Erythroblast (primary cell): ENCODE data around the gene TMA7B.

Experiments
- DNase-seq, 2 experiments: peaks; one replicate each; lab custom pipeline; 2025; lab: John Stamatoyannopoulos, UW
- GATA1 ChIP-seq: IDR thresholded peaks from 2 replicates; pipeline ENCODE4 v1.6.1; 2011; ENCODE audit warnings: low read depth, mild to moderate bottlenecking, control low read depth, low read length, moderate library complexity
- POLR2A ChIP-seq: IDR thresholded peaks from 2 replicates; pipeline ENCODE4 v1.6.1; 2011; ENCODE audit warnings: mild to moderate bottlenecking, low read length

TMA7B gene

GRCh38 chr22:39959640-39960447, at the start of gene TMA7B:
TSS of gene TMA7B (plus strand) at chr22:39960397. CDS start at chr22:39964375, 3,978 bp downstream.
- DNase-seq, result no peak

GRCh38 chr22:39910876-39911613, 49.2 kb upstream of the TMA7B start:
- TF ChIP-seq GATA1, result no peak
- no peak for TF ChIP-seq POLR2A
- DNase-seq, result no peak

More at GRCh38 chr22:39959640-39960447, at the start of gene TMA7B:
- no peak for TF ChIP-seq GATA1

DNA sequence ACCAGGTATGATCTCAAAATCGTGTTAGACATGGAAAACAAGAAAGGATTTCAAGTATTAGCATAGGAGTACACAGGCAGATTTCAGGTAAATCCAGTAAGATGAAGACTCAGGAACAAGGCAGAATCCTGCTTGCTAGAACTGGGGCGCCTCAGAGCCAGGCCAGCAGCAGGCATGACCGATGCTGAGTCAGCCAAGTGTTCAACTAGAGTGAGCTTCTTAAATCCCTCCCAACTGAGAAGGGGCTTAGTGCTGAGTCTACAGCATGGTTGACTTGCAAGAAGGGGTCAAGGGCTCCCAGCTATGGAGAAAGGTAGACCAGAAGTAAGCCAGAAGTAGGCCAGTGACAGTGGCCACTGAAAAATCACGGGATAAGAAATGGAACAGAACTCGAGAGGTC, 46.9 kb upstream of the TMA7B start:
- TF ChIP-seq POLR2A, result no peak
- no peak for TF ChIP-seq GATA1

DNA sequence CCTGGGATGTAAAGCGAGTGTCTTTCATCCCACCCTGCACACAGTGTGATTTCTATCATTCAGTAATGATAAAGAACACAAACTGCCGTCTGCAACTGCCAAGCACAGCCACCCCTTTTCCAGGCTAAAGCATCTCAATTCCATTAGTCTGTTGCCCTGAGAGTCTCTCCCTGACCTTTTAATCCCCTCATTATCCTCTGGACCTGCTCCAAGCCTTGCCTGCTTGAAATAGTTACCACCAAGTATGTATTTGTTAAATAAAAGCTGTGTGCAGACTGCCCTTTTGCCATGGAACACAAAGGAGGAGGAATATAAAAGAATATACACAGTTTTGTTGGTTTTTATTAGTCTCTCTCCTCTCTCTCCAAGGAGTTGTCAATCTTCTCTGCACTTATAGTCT, 46.3 kb upstream of the TMA7B start:
- no peak for DNase-seq
- TF ChIP-seq POLR2A (no peak), GATA1 (no peak)

More for the DNA sequence above, 46.9 kb upstream of the TMA7B start:
- peak in 1 of 2 experiments; percentile 22 for DNase-seq

GRCh38 chr22:39914584-39914983, 45.6 kb upstream of the TMA7B start:
- no peak for DNase-seq
- no peak for TF ChIP-seq GATA1
- TF ChIP-seq POLR2A, result no peak

DNA sequence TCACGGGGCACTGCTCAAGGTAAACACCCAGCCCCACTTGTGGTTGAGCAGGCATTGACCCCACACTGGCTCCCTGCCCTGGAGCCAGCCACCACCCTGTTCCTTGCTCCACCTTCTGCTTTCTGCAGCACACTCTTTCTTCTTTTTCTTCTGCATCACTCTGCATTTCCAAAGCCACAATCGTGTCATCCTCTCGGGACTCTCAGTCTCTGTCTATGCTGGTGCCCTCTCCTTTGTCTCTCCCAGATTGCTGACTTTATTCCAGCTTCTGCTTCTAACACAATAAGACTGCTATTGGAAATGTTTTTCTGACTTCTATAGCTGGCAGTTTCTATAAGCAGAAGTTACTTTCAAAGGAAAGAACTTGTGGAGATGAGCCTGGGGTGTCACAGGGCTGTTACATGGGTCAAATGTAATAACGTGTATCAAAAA, 44.9 kb upstream of the TMA7B start:
- peak; percentile 30 to 44 for DNase-seq
- TF ChIP-seq GATA1 (no peak), POLR2A (no peak)

DNA sequence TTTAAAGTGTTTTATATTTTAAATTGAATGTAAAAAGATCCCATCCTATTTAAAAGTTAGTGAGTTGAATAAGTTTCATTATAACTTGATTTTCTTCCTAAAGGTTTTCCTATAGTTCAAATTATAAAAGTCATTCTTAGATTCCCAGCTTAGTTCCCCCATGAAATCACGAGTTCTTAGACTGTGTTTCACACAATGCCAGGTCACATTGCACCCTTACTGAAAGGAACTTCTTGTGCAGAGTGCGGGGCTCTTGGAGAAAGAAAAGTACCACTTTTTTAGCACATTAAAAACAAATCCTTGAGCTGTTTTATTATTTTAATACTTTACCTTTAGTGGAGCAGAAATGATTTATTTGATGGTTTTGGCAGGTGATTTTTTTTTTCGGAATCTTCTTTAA, 43.7 kb upstream of the TMA7B start:
- DNase-seq, result no peak
- TF ChIP-seq POLR2A (no peak), GATA1 (no peak)

DNA sequence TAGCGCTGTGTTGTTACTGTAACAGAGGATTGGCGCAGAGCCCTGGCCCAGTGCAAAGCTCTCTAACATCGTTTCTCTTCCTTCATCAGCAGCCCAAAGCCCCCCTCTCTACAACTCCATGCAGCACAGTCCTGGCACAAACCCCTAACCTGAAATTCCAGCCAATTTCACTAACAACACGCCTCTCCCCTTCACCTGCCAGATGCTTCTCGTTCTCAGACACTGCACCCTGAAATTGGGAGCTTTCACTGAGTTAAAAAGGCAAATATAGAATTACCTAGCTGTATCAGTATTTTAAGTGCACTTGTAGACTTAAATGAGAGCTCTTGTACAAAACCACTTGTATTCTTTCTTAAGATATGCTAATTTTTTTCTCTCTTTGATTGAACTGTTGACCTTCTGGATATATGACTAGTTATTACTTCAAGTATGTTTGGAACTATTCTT, 43.0 kb upstream of the TMA7B start:
- no peak for DNase-seq
- no peak for TF ChIP-seq POLR2A

DNA sequence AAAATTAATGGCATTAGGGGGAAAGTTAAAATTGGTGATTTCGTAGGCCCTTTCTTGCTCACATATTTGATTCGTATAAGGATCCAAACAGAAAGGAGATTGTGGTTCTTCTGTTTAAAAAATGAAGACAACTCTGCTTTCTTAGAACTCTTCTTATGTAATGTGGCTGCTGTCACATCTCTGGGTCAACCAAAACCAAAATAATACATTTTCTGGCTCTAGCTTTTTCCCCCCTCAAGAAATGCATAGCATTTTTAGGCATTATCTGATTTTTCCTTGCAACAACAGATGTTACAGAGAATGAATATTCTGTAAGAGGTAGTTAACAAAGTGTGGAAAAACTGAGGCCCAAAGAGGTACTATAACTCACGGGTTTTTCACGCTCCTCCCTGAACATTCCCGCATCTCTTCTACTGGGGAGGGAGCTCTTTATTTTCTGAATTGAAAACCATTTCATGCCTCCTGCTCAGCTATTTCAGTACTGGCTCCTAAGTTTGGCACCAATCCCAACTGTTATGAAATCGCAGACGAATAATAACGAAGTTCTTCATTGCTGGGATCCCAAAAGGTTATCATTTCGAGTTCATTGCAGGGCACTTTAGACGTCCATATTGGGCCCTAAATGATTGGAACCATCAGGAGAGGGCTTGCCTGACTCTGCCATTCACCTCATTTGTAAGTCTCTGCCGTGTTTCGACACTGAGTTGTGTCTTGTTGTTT, 42.3 kb upstream of the TMA7B start:
- peak; percentile 83 for DNase-seq
- TF ChIP-seq GATA1 (no peak), POLR2A (no peak)

- peak; percentile 81 to 94 for DNase-seq
- peak; percentile 65 for TF ChIP-seq GATA1
- peak; percentile 34 for TF ChIP-seq POLR2A
Observed at GRCh38 chr22:39920134-39920743, 40.0 kb upstream of the TMA7B start.

- no peak for DNase-seq
- no peak for TF ChIP-seq GATA1
- no peak for TF ChIP-seq POLR2A
Observed at GRCh38 chr22:39923696-39924095, 36.5 kb upstream of the TMA7B start.

DNA sequence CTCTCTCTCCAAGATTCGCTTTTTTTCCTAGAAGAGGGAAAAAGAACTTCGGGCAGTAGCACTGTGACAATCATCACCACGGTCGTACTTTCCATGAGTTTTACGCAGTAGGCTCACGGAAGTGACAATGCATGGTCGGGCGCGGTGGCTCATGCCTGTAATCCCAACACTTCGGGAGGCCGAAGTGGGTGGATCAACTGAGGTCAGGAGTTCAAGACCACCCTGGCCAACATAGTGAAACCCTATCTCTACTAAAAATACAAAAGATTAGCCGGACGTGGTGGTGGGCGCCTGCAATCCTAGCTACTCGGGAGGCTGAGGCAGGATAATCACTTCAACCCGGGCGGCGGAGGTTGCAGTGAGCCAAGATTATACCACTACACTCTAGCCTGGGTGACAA, 35.9 kb upstream of the TMA7B start:
- no peak for DNase-seq
- TF ChIP-seq GATA1 (no peak), POLR2A (no peak)

DNA sequence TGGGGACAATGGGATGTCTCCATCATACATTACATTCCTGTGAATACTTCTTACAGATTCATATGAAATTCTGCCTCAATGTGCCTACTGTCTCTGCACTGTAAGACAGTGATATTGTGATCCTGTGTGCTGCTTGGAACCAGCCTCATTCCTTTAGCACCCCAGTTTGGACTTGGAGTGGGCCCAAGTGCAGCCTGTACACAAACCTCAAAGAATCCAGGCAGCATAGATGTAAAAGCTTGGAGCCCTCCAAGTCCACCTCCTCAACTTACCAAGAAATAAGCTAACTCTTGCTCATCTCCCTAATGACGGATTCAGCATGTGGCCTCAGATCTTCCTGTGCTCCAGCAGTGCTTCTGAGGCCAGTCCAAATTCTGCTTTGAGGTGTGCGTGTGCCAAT, 34.9 kb upstream of the TMA7B start:
- TF ChIP-seq GATA1, result no peak
- no peak for TF ChIP-seq POLR2A
- no peak for DNase-seq
